HG03521 (cell line): ENCODE measurements around the gene PER3.
"Not testable (repeated sequence)": the region's sequence is repeated elsewhere in the genome, so short reads cannot be mapped to it uniquely, and the experiment has no call there.

Experiments used
- ATAC-seq: cut with Tn5 transposase; IDR thresholded peaks from one replicate; pipeline ENCODE4 v1.9.1; 2021; ENCODE audit warnings: mild to moderate bottlenecking, moderate library complexity; ENCODE audit not compliant: unreplicated experiment

Gene PER3

DNA sequence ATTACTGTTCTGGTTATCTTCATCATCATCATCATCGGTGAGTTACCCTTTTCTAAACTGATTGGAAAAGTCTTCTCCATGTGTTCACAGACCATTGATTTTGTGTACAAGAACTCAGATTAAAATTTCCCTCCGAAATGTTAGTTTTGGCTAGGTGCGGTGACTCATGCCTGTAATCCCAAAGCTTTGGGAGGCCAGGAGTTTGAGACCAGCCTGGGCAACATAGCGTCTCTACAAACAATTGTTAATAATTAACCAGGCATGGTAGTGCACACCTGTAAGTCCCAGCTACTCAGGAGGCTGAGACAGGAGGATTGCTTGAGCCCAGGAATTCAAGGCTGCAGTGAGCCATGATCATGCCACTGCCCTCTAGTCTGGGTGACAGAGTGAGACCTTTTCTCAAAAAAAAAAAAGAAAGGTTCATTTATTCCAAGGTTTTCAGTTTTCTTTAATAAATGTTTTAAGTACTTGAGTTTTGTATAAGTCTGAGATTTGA lies 5.9 kb upstream of the PER3 start:
- ATAC-seq, result no peak

DNA sequence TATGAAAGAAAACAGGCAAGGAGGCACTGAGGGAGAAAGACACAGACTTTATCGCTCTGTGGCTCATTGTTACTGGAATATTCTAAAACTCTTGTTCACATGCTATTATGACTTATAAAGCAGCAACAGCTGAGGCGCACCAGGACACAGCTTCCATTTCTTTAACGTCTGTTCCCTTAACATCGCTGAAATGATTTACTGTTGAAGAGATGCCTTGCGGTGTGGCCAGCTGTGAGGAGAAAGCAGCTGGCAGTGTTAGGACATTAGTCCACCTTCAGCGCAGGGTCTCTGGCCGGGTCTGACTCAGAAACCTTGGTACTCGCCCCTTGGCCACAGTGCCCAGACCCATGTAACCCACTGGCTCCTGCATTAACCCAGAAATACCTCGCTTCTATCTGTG lies 3.1 kb upstream of the PER3 start:
- ATAC-seq, result no peak

DNA sequence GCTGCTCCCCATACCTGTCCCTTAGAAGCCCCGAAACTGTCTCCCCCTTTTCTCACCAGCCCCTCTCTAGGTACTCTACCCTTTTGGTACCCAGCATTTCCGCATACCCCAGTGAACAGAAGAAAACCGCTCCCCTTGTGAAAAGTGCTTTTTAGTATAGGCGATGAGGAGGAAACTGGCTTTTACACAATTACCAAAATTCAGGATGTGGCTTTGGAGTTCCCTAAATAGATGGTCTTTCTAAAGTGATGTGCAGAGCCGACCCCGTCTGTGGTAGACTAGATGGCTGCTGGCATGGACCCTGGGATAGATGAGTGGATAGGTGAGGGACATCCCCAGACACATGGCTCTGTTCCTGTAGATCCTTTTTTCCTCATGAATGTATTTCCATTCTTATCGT lies 2.6 kb upstream of the PER3 start:
- no peak for ATAC-seq

GRCh38 chr1:7781923-7782495 lies 2.1 kb upstream of the PER3 start:
- ATAC-seq, result no peak

DNA sequence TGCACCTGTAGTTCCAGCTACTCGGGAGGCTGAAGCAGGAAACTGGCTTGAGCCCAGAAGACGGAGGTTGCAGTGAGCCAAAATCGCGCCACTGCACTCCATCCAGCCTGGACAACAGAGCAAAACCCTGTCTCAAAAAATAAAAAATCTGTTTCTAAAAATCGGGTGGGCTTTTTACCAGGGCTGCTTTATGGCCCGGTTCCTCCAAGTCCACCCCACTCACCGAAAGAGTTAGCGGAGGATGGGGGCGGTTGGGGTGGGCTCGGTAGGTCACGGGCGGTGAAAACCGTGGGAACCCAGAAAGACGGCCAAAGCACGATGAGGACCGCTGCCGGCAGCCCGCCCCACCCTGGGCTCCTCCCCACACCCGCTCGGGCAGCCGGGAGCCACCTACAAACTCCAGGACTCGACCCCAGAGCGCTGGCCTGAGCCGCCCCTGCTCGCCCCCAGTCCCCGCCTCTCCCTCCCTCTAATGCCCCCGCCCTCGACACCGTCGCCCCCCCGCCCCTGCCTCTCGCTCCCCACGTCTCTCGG lies 846 bp upstream of the PER3 start:
- ATAC-seq, result no peak

- ATAC-seq, result no peak
Measured at GRCh38 chr1:7784492-7785071, 491 bp downstream of the PER3 start.

DNA sequence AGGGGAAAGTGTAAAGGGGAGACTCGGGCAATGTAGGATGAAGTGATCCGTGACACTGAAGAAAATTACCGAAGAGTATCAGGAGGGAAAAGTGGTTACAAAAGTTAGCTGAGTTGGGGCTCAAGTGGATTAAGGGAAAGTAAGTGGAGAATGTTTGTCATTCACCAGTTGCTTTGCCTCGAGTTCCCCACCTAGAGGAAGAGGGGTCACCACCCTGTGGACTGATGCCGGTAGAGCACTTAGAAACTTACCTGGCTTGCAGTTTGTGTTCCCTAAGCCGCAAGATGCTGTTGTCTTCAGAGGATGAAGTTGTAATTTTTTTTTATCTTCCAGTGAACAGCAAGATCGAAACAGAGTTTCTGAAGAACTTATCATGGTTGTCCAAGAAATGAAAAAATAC lies 1.0 kb downstream of the PER3 start:
- no peak for ATAC-seq

DNA sequence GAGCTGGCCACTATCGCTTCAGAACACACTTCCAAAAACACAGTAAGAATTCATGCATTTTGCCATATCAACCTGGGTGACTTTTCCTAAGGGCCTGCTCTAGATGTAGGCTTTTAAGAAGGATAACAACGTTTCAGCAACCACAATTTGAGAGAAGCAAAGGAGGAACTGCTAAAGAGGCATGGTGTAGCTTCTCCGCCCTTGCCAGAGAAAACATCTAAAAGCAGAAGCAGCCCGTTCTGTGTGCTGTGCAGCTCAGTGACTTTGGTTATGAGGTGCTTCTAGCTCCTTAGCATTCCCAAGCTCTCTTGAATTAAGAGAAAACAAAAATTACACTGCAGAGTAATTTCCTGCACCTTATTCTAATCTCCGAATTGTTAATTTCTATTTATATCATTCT lies 2.7 kb downstream of the PER3 start:
- no peak for ATAC-seq

GRCh38 chr1:7789828-7790227 lies 5.7 kb downstream of the PER3 start:
- ATAC-seq, result no peak

- not testable (repeated sequence) for ATAC-seq
Measured at GRCh38 chr1:7791027-7791426, 6.9 kb downstream of the PER3 start.

DNA sequence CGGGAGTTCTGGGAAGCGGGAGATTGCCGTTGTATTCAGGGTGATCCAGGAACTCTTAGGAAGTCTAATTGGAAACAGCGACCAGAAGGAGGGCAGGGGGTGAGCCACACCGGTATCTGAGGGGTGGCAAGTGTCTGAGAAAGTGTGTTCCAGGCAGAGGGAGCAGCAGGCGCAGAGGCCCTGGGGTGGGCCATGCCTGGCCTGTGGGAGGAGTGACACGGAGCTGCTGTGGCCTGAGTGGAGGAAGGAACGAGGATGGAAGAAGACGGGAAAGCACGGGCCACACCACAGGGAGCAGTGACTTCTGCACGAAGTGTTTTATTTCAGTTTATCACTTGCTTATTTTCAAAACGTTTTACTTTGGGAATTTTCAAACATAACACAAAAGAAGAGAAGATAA lies 11.3 kb downstream of the PER3 start:
- ATAC-seq, result no peak

- ATAC-seq, result no peak
Measured at GRCh38 chr1:7805460-7805859, 21.4 kb downstream of the PER3 start.

GRCh38 chr1:7808253-7808844 lies 24.3 kb downstream of the PER3 start:
- no peak for ATAC-seq

GRCh38 chr1:7809742-7810141 lies 25.7 kb downstream of the PER3 start:
- ATAC-seq, result no peak

- no peak for ATAC-seq
Measured at GRCh38 chr1:7810395-7810794, 26.3 kb downstream of the PER3 start.

DNA sequence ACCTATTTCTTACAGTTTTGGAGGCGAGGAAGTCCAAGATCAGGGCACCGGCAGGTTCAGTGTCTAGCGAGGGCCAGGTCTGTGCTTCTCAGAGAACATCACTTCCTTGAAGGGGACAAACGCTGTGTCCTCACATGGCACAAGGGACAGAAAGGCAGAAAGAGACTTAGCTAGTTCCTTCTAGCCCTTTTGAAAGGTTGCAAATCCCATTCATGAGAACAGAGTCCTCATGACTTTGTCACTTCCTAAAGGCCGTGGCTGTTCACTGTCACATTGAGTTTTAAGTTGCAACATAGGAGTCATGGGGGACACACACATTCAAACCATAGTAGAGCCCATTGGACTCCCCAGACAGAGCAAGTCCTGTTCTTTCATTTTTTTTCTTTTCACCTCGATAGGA lies 27.4 kb downstream of the PER3 start:
- no peak for ATAC-seq

DNA sequence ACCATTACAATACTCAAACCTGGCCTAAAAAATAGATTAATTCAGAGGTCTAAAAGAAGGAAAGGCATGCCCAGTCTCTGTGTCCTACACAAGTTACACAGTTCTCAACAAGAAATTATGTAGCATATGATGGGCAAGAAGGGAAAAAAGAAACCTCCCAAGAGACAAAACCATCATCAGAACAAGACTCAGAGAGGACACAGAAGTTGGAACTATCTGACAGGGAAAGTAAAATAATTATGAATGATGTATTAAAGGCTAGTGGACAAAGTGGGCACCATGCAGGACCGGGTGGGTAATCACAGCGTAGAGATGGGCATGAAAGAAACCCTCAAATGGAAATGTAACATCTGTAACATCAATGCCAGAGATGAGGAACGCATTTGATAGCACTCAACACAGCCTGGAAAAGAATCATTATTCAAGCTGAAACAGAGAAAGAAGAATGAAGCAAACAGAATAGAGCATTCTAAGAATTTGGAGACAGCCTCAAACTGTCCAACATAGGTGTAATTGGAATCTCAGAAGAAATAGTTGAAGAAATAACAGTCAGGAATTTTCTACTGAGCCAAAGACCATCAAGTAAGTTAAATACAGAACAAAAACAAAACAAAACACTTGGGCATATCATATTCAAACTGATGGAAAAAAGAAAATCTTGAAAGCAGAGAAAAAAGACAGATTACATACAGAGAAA lies 29.7 kb downstream of the PER3 start:
- ATAC-seq, result no peak

DNA sequence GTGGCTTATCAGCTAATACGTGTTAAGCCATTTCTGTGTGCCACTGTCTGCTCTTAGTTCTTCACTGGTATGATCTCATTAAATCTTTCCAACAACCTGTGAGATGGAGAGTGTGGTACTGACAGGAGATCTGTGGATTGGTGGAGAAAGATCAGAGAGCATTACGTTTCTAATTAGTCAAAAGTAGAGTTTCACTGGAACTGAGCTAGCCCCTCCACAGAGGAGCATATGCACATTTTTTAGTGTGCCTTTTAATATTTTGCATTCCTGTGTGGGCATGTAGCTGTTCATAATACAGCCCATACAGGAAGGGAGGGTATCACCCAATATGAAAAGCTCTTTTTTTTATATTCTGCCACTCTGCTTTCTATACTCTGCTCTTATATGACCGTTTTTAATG lies 37.2 kb downstream of the PER3 start:
- ATAC-seq, result no peak

GRCh38 chr1:7824701-7825100 lies 40.6 kb downstream of the PER3 start:
- no peak for ATAC-seq

DNA sequence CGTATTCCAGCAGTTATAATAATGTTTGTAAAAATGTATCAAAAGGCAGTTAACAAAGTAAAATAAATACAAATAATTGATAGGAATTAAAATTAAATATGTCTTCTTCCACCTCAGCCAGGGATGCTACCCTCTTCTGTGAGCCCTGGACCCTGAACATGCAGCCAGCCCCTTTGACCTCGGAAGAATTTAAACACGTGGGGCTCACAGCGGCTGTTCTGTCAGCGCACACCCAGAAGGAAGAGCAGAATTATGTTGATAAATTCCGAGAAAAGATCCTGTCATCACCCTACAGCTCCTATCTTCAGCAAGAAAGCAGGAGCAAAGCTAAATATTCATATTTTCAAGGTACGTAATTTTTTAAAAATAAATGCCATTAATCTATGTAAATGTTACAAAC lies 42.3 kb downstream of the PER3 start:
- no peak for ATAC-seq

GRCh38 chr1:7827126-7827955 lies 43.2 kb downstream of the PER3 start:
- ATAC-seq, result no peak
